Activated CD8-positive, alpha-beta memory T cell treated with anti-CD3 and anti-CD28 coated beads, Interleukin-2, amount 50 U/mL, for 1 hour (primary cell): Measurements from ENCODE around the gene ZNF74.

Experiments
- DNase-seq: peaks from one replicate; pipeline ENCODE4 v3.0.0-alpha.2; 2020; ENCODE audit errors: extremely low read depth

ZNF74 gene

DNA sequence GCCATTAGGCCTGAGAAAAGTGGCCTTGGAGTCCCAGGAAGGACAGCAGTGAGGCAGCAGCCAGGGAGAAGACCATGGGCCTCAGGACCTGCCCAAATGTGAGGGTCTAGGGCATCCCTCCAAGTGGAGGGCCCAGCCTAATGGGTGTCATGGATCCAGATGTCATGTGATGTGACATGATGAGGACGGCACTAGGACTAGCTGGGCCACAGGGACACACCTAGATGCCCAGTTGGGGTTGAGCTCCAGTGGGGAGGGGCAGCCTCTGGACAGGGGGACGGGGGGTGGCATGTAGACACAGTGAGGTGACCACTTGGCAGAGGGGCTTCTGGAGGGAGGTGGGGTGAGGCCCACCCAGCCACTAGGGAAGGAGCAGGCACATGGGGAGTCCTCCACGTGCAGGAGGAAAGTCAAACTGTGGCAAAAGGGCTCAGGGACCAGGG is 38.3 kb downstream of the ZNF74 start:
- no peak for DNase-seq

DNA sequence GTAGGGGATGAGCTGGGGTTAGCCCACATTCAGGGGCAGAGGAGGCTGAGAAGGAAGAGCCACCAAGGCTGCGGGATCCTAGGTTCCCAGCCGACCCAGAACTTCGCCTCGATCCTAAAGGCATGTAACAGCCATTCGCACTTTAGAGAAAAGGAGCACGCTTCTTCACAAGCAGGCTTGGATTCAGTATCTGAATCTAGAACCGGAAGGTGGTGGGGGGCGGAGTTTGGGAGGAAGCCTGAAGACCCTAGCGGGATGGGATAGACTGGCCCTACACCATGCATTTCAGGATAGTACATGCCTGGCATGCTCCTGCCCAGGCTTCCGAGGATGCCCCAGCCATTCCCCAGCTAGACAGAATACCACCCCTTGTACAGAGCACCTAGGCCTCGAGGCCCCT is 39.2 kb downstream of the ZNF74 start:
- DNase-seq: no peak

DNA sequence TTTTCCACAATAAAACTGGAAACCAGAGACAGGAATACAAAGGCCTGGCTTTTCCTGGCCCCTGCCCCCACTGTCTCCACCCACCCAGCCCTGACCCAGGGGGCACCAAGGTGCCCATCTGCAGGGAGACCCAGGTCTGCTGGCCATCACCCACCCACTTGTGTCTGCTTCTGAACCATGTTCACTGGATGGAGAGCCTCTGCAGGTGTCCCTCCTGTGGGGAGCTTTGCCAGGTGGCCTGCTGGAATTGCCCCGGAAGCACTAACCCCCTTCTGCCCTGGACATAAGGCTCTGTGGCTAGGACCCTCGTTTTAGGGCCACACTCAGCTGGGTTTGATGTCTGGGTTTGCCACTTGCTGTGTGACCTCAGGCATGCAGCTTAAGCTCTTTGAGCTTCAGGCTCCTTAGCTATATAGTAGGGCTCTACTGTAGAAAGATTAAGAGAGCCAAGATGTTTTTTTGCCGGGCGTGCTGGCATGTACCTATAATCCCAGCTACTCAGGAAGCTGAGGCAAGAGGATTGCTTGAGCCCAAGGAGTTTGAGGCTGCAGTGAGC is 39.8 kb downstream of the ZNF74 start:
- DNase-seq: no peak

DNA sequence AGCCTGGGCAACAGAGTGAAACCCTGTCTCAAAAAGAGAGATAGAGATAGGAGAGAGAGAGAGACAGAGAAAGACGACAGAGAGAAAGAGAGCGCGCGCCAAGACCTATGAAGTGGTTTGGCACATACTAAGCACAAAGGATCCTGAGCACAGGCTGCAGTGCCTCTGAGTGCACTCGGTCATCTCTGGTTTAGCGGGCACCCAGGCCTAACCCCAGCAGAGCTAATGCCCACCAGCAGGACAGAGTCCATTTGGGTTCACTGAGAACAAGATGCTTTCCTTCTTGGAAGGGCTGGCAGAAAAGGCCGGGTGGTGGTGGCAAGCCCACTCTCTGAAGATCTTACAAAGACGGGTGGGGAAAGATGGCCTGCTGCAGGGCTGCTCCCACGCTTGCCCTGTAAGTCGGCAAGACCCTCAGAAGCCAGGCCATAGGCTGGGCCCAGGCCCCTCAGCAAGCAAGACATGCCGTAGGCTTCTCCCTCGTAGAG is 40.4 kb downstream of the ZNF74 start:
- no peak for DNase-seq

DNA sequence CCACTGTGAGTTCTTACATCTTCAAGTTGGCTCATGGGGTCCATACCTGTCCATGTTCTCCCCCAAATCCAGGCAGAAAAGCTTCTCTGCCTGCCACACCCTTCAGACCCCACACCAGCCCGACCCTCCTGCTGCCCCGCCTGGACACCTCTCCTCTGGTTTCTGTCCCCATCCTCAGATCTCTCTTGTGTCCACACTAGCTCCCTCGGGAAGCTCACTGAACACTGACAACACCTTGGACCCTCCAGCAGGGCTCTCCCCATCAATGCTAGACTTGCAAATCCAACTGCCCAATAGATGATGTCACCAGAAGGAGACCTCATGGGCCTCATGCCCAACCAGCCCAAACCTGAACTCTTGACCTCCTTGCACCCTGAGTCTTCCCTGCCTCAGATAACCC is 40.8 kb downstream of the ZNF74 start:
- no peak for DNase-seq

DNA sequence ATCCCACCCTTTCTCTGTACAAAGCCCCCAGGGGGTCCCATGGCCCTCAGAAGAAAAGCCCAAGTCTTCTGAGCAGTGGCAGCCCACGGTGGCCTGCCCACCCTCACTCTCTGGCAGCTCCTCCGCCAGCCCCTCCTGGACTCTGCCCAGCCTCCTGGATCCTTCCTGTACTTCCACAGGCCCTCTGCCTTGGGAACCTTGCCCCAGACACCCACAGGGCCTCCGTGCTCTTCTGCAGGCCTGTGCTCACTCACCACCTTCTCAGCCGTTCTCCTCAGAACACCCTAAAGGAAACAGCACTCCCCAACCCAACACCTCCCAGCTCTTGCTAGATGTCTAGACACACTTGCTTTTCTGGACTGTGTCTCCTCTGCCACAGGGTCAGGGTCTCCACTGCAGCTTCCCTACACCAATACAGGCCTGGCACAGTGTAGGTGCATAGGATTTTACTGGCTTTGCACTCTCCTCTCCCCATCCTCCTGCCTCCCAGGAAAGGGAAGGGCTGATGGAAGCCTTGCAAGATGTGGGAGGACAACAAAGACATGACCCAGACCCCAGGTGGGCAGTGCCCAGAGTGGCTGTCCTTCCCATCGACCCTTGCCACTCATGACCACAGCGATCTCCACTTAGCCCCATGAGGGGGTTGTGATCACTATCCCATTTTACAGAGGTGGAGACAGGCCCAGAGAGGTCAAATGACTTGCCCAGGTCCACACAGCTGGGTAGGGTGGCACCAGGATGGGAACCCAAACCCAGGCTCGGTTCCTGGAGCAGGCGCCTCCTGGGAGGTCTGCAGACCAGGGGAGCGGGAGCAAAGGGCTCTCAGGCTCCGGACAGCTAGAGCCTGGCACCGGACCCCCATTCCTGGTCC is 41.7 kb downstream of the ZNF74 start:
- no peak for DNase-seq

DNA sequence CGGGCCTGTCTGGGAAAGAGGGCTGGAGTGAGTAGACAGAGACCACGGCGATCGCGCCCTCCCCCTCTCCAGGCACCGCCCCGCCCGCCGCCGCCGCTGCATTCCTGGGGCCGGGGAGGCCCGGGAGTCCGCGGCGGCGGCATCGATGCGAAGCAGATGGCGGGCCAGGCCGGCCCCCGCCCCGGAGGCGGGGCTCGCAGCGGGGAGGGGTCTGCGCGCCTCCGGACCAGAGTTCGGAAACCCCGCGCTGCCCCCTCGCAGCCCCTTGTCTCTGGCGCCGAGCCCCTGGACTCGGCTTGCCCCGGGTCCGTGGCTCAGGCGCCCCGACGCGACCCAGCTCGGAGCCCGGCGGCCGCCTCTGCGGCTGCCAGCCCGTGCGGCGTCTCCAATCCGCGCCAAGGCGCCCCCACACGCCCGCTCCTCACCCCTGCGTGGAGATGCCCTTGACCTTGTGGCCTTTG is 42.4 kb downstream of the ZNF74 start:
- DNase-seq: no peak

DNA sequence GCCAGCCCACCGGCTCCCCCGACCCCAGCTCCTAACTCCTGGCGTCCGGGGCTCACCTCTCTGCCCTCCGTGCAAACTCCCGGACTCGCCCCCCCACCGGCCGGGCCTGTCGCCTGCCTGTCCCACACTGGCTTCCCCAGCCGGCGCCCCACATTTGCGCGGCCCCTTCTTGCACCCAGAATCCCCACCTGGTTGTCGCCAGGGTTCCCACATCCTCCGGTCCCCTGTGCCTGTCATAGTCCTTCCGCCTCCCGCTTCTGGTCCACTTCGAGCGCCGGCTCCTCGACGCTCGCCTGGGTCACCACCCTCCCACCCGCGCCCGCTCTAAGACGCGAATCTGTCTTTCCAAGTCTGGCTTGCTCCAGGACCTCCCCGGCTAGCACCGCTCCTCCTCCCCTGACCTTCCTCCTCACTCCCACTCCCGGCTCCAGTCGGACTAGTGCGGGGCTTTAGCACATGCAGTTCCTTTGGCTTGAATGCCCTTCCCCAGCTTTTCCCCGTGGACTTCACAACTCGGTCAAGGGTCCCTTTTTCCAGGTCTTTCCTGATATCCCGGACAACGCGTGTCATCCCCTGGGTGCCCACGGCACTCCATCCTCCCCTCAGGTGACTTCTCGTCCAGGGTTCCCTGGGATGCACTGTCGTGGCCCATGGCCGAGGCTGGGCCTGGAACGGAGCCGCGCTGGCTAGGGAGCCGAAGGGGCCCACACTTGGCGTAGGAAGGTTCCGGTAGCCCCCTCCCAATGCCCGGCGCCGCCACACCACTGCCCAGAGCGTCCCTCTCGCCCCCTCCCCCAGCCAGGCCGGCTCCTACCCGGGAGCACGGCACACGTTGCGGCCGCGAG is 43.0 kb downstream of the ZNF74 start:
- no peak for DNase-seq

DNA sequence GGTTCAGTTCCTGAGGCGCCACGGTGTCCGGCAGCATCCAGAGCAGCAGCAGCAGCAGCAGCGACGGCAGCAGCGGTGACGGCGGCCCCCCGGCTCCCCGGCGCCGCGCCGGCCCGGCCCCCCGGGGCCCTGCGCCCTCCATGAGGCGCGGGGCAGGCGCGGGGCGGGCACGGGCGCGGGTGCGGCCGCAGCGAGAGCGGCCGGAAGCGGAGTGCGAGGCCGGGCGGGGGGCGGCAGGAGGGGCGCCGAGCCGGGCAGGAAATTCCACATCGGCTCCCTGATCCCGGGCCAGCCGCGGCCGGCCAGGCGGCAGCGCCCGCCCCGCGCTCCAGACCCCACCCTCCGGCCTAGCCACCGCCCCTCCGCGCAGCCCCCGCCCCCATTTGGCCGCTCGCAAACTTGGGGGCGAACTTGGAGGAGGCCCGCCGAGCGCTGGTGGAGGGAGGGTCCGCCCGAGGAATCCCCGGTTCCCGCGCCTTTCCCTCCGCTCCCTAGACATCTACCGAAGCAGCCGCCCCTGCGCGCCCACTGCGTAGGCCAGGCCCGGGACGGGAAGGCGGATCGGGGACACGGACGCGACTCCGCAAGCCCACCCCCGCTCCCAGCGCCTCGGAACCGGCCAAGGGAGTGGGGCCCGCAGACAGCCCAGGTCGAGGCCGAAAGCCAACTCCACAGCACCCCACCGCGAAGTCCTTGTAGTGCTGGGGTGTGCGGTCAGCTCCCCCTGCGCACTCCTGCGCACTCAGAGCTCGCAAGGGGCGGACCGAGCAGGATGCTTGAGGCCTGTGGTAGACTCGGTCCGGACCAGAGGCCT is 43.9 kb downstream of the ZNF74 start, which contains the start of gene SCARF2:
Gene SCARF2 (minus strand): TSS at position 213 of the 814 bp plus-strand sequence. CDS start 71 bp downstream, at position 142.
- DNase-seq: no peak

DNA sequence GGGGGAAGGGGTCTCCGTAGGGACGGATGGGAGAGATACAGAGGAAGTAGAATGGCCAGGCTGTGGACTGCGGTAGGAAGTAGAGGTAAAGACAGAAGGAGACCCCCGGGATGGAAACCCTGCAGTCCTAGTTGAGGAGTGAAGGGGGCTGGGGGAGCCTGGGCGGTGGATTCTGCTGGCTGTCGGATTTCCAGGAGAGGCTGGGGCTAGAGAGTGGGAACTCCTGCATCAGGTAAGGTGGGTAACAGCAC is 44.4 kb downstream of the ZNF74 start:
- DNase-seq: no peak

DNA sequence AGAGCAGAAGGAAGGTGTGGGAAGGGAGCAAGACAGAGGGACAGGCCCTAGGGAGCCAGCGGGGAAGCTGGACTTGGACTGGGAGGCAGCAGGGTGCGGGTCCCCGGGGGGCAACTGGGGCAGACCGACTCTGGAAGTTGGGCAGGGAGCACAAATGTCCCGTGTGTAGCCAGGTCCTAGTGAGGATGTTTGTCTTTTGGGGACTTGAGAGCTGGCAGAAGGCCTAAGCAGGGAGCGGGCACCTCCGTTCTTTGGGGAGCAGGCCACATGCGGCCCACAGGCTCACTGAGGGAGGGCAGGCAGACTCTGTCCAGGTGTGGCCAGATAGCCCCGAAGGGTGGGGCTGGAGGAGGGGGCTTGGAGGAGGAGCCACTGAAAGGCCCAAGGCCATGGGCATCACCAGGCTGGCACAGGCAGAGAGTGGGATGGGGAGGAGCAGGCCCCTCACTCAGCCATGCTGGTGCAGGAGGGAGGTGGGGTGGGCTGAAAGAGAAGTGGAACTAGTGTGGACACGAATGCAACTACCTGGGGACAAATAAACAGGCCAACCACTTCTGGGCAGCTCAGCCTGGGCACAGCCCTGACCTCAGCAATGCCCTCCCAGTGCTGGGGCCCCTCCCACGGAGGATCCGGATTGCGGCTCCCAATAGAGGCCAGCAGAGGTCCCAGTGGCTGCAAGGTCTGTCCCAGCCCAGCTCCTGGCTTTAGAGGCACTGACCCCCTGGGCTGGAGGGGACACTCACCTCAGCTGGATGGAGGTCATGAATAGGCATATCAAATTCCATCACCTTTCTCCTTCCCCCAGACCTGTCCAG is 44.9 kb downstream of the ZNF74 start:
- no peak for DNase-seq

DNA sequence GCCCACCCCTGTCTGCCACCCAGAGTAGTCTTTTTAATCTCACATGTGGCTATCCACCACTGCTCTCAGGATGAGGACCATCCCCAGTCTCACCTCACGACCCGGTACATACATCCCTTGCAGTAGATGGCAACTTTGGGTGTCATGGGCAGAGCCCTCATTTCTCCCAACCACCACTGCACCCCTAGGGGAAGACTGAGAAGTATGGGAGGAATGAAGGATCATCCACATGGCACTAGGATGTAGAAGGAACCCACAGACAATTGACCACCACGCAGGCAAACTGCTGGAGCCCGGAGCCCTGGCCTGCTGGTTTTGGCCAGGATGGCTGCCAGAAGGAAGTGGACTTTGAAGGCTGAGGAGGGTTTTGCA is 45.6 kb downstream of the ZNF74 start:
- no peak for DNase-seq

DNA sequence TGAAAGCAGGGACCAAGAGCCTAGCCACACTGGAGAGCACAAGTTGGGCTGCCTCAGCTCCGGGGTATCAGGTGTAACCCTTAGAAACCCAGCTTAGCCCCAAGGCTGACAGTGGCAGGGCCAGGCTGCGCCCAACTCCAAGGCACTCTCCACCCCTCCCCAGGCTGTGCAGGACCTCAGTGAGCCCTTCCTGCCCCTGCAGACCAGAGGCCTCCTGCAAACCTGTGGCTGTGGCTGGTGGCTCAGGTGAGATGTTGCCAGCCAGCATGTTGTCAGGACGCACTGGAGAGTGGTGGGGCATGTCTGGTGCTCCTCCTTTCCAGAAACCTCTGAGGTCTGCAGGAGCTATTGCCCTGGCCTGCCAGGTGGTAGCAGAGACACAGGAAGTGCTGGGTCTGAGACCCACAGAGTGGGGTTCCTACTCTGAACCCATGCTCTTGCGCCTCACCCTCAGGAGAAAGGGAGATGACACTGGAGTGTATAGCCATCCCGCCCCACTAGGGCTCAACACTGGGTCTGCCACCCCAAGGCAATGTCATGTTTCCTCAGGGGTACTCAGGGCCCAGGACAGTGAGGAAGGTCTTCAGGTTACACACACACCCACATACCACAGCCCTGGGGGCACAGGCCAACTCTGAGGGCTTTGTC is 46.1 kb downstream of the ZNF74 start:
- DNase-seq: no peak

DNA sequence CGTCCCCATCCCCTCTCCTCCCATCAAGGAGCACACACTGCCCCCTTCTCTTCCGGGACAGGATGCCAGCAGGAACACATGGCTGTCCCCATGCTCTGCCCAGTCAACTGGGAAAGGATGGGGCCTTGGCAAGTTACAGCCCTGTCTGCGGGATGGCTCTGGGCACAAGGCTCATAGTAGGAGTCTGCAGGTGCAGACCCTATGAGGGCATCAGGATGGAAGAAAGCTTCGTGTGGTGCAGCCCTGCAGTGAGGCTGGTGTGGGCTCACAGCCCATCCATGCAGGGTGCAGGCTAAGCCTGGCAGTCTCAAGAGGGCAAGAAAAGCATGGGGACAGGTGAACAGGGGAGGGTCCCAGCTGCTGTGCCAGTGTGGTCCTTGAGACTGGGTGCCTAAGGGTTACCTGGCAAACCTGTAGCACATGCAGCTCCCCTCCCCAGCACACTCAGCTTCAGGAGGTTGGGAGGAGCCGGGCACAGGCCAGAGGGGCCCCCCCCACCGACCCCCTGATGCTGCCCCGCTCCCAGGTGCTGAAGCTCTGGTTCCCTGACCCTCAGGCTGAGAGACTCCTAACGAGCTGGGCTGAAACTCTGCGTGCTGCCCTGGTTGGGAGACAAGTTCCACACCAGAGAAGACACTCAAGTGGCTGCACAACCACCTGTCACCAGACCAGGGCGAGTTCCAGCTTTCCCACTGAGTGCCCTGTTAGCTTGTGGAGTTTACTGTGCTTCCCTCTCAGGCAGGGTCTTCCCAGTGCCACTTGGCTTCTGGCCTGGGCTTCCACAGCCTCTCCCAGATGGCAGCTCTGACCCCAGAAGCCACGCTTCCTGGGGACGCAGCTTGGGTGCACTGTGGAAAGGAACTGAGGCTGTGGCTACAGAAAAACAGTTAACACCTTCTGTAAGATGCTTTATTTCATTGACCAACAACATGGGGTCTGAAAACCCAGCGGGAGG is 47.0 kb downstream of the ZNF74 start:
- DNase-seq: no peak

DNA sequence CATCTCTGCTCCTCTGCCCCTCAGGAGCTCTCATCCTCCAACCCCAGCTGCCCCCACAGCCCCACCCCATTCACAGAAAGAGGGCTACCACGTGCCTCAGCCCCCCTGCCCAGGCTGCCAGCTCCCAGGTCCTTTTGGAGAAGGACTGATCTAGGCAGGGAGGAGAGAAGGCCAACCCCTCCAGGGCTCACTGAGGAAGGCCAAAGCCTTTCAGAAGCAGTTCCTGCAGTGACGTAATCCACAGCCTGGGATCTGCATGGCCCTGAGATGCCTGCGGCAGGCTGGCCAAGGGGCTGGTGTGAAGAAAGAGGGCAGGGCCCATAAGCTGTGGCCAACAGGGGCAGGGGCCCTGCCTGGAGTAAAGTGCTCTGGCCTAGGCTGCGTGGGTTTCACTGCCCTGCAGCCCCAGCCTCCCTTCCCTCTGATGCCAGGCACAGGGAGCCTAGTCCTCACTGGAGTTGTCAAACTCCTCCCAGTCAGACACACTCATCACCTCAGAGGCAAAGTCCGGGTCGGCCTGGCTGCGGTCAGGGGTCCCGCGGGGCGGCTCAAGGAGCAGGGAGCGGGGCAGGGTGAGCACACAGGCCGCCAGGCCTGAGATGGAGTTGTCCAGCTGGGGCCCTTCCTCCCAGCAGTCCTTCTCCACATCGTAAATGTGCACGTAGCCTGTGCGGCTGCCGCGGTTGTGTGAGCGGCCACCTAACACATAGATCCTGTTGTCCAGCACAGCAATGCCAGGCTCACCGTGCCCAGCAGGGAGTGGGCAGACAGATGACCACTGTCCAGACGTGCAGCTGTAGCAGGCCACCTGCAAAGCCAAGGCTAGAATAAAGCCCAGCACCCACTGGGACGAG is 47.9 kb downstream of the ZNF74 start:
- no peak for DNase-seq

DNA sequence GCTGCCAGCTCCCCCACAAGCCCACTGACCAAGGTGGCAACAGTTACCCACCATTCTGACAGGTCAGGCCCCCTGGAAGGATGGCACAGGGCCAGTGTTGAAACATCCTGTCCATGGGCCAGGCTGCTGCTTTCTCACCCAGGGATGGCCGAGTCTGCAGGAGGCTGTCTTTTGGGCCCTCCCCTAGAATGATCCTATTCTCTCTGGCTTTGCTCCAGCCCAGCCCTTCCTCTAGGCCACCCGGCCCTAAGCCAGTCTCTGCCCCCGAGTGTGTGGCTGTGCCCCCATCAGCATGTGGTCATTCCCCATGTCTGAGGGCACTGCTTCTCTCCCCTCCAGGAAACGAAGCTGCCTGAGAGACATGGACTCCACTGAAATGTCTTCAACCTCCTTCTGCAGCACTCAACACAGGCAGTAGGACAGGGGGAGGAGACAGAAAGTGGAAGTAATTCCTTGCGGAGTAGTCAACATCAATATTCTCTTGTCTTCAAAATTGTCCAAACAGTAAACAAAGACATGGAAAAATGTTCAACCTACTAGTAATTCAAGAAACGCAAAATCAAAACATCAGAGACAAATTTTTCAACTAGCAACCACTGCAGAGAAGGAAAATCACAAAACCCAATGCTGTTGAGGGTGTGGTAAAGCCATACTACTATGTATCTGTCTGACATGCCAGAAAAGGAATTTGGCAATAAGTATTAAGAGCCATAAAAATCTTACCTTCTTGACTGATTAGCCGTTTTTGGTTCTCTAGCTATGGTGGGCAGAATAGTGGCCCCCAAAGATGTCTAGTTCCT is 48.7 kb downstream of the ZNF74 start:
- no peak for DNase-seq

DNA sequence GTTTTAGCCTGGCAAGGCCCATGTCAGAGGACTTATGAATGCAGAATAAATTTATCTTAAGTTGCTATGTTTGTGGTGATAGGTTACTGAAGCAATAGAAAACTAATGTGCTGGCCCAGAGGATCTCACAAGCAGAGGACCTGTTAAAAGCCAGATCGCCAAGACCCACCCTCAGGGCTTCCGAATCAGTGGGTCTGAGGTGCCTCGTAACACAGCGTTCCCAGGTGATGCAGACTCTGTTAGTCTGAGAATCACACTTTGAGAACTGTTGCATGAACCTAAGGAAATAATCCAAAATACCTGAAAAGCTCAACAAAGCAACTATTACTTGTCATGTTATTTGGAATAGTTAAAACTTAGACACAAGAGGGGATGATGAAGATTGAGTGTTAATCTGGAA is 50.4 kb downstream of the ZNF74 start:
- no peak for DNase-seq
